Stimulated activated CD4-positive, alpha-beta T cell treated with anti-CD3 and anti-CD28 coated beads, Interleukin-12 subunit alpha, Interleukin-12 subunit beta, amount 100 ng/mL, for 48 hours (primary cell): Measurements from ENCODE around the gene SNAPIN.
"Not testable (repeated sequence)": the region's sequence is repeated elsewhere in the genome, so short reads cannot be mapped to it uniquely, and the experiment has no call there.

Source experiments
- DNase-seq, 3 donors: peaks; one replicate each; pipeline ENCODE4 v3.0.0-alpha.2; 2020; ENCODE audit warnings: low read depth in 2 of 3, low spot score in 1 of 3

The SNAPIN gene

DNA sequence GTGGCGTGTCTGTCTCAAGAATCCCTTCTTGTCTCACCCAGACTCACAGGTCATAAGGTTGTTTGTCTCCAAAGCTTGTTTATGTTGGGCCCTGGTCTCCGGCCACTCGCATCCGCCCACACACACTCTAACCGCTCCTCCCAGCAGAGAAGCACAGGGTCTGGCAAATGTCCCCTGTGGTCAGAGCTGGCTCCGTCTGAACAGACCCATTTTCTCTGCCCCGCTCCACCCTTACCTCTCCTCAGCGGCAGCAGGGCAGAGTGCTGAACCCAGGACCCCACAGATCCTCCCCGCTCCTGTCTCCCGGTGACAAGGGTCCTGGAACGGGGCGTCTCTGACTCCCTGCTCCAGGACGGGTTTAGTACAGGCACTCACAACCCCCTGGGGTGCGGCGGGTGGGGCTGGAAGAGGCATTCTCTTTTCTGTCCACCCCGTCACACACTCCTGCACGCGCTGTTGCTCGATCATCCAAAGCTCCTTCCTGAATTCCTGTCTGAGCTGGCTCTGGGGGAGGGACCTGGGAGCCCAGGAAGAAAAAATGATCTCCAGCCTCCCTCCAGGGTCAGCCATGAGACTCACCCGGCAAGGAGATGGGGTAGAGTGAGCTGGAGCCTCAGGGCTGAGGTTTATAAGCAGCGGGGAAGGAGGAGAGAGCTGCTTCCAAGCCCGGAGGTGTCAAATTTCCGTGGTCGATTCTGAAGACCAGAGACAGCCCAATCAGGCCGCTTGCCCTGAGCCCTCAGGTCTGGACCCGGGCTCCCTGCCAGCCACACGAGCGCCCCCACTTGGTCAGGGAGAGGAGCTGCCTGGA, 31.4 kb upstream of the SNAPIN start, which contains the start of gene S100A13:
TSS of gene S100A13 (minus strand) at position 602 of the 811 bp plus-strand sequence. CDS start 1,033 bp downstream, outside the sequence.
- DNase-seq, result no peak

- DNase-seq, result no peak
These were observed 30.5 kb upstream of the SNAPIN start, which contains the start of gene S100A1 for GRCh38 chr1:153627715-153628626. Gene S100A1, plus strand, starts transcription at chr1:153628434. Its CDS starts 2,088 bp downstream, at chr1:153630522.

DNA sequence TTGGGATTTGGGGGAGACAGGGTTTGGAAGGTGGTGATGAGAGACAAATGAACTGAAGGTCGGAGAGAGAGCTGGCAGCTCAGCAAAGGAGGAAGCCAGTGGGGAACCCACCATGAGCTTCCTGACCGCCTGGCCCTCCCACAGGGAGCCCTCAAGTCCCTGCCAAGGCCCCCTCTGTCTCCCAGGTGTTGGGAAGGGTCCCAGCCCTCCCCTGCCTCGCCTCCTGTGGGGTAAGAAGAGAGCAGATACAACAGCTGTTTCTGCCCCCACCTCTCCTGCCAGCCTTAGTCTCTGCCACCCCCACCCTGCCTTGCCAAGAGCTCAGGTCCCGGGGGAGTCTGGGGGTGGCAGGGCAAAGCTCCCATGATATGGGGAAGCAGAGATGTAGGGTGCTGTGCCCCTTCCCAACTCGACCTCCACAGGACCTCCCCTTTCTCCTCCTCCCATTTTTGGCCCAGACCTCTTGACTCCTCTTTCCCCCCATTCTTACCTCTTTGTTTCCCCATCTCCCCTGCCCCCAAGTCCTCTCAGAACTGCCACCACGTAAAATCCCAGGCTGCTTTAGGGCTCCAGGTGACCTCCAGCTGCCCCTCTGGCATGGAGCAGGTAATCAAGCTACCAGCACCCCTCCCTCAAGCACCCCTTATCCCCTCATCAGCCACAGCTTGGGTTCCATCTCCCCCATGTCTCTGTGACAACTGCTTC, 29.7 kb upstream of the SNAPIN start:
- no peak for DNase-seq

DNA sequence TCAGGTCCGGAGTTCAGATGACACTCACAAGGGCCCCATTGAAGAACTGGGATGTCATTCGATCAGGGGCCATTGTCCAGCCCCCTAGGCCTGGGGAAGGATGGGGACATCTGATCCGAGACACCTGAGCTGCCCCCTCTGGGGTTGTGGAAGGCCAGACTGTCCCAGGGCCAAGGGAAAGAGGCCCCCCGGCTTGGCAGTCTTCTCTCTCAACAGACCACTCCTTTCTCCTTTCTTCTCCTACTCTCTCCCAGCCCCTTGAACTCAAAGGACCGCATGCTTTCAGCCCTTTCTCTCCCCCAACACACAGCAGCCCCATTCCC, 29.2 kb upstream of the SNAPIN start:
- no peak for DNase-seq

GRCh38 chr1:153629971-153630370, 28.5 kb upstream of the SNAPIN start:
- no peak for DNase-seq

DNA sequence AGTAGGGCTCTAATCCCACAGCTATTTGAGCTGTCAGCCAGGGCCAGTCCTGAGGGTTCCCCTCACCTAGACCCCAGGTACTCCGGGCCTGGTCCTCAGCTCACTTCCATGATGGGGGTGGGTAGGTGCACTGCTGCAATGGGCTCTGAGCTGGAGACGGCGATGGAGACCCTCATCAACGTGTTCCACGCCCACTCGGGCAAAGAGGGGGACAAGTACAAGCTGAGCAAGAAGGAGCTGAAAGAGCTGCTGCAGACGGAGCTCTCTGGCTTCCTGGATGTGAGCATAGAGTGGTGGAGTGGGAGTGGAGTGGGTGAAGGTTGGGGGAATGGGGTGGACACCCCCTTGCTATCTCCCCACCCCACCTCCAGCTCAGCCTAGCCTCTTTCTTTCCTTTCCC, 28.1 kb upstream of the SNAPIN start:
- DNase-seq, result no peak

GRCh38 chr1:153631047-153632022, 27.2 kb upstream of the SNAPIN start:
- DNase-seq, result no peak

DNA sequence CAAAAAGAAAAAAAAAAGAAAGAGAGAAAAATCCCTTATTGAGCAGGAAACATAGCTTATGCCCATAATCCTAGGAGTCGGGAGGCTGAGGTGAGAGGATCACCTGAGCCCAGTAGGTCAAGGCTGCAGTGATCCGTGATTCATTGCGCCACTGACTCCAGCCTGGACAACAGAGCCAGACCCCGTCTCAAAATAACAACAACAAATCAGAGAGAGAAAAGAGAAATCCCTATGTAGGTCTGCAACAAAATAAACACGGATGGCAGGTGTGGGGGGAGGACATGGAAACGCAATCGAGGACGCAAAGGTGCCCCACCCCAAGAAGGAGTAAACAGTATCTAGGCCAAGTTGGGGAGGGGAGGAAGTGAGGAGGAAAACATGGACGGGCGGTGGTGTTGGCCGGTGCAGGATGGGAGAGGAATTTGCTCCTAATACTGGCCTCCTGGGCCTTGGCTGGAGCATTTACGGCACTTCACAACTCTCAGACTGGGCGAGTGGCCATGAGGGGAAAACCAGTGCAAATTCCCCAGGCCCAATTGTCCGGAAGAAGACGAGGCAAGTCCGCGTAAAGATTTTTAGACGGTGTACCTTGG, 25.2 kb upstream of the SNAPIN start:
- no peak for DNase-seq

DNA sequence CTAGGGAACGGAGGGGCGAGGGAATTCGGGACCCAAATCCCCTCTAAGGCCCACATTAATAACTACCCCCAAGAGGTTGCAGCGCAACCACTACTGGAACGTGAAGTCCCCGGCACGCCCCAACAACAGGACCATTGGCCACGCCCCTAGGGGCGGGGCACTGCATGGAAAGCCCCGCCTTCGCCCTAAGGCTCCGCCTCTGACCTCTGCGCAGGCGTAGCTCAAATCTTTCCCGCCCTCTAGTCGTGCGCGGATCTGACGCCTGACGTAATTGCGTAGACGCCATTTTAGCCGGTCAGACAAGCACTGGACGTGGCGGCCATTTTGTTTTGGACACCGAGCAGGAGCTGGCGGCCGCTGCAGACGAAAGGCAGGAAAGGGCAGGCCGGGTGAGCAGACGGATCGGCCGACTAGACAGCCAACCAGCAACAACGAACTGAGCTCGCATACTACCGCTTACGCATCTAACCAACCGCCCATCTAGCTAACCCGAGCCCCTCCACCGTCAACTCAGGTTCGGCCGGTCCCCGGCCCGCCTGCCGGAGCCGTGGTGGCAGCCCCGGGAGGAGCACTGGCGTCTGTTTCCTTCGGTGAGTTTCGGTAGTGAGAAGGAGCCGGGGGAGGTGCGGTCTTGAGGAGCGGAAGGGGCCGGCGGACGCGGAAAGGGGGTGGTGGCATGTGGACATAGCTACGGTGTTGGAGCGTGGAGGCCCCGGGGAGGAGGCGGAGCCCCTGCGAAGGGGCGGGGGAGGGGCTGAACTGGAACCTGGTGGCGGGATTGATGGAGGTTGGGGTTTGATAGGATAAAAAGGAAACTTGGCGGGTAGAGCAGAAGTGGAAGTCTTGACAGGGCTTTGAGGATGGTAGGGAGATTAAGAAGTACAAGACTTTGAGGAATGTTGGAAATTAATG, 24.5 kb upstream of the SNAPIN start, which contains the start of gene CHTOP:
TSS of gene CHTOP (plus strand) at position 313 of the 912 bp plus-strand sequence. CDS start 2,523 bp downstream, outside the sequence.
- DNase-seq, result peak; percentile 93 to 98 (median 98)

DNA sequence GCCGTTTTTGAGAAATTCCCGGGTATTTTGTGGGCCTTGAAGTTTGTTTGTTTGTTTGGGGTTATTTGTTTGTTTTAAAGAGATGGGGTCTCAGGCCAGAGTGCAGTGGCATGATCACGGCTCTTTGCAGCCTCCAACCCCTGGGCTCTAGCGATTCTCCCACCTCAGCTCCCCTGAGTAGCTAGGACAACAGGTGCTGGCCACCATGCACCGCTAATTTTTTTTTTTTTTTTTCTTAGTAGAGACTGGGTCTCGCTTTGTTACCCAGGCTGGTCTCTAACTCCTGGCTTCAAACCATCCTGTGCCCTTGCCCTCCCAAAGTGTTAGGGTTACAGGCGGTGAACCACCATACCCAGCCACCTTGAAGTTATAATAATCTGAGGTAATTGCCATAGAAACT, 22.6 kb upstream of the SNAPIN start:
- DNase-seq, result no peak

- no peak for DNase-seq
These were observed 22.2 kb upstream of the SNAPIN start for GRCh38 chr1:153636312-153636711.

- no peak for DNase-seq
These were observed 20.2 kb upstream of the SNAPIN start for GRCh38 chr1:153638261-153638660.

DNA sequence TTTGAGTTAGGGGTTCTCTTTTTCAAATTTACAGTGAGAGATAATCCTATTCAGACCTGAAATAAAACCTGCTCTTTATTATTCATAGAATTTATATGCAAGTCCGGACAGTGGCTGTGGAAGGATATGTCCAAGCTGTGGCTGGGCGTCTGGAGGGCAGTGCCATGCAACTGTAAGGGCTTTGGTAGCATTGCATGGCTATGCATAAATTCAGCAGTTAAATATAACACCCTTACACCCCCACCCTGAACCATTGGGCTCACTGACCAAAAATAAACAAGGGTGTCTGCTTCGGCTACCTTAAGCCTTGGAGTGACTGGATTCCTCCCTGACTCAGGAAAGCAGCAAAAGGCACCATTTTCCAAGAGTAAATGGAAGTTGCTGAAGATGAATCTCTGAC, 19.2 kb upstream of the SNAPIN start:
- no peak for DNase-seq

DNA sequence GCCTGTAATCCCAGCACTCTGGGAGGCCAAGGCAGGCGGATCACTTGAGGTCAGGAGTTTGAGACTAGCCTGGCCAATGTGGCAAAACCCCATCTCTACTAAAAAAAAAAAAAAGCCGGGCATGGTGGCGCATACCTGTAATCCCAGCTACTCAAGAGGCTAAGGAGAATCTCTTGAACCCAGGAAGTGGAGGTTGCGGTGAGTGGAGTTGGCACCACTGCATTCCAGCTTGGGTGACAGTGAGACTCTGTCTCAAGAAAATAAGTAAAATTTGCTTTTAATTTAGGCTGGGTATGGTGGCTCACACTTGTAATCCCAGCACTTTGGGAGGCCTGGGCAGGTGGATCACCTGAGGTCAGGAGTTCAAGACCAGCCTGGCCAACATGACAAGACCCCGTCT, 18.3 kb upstream of the SNAPIN start:
- not testable (repeated sequence) for DNase-seq

DNA sequence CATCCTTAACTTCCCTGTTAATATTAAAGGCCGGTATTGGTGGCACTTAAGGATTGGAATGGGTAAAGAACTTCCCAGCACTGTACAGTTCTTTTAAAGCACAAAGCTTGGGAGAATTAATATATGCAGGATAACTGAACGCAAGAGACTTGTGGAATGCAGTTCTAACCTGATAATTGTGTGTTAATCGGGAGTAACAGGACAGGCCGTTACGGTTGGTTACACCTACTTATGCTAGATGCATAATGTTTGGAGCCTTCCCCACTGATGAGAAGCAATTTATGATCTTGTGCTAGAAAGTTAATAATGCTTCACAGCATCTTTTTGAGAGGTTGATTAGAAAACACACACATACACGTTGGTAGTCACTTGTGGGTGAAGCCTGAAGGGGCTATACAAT, 17.6 kb upstream of the SNAPIN start:
- DNase-seq, result no peak

GRCh38 chr1:153642161-153642560, 16.3 kb upstream of the SNAPIN start:
- no peak for DNase-seq

DNA sequence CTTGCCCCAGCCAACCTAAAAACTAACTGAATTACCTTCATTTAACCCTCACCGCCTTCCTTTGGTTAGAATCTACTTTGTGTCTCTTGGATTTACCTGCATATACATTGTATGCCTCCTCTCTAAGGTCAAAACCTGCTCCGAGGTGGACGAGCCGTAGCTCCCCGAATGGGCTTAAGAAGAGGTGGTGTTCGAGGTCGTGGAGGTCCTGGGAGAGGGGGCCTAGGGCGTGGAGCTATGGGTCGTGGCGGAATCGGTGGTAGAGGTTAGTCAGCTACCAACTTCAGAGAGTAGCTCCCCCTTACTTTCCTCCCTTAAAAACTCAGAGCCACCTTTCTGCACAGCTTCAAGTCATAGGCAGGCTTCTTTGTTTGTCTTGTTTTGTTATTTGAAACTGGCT, 15.4 kb upstream of the SNAPIN start:
- DNase-seq, result no peak

- DNase-seq, result no peak
These were observed 14.7 kb upstream of the SNAPIN start for GRCh38 chr1:153643816-153644215.
